CD4-positive, CD25-positive, alpha-beta regulatory T cell (primary cell): ENCODE results near the gene PET100. TPM values are rescaled to one million over a fixed set of nuclear protein-coding genes. Genes with fewer than 3 reads are reported as not detected.

Experiments
- ATAC-seq, 2 donors: fragments of 150-1000 bp; cut with Tn5 transposase; one replicate each; pipeline ENCODE4 v1.10.0; 2021; ENCODE audit warnings: low read depth in 2 of 2, moderate number of reproducible peaks in 2 of 2, moderate library complexity in 1 of 2
- DNase-seq, 3 donors: peaks; one replicate each; pipeline versions ENCODE4 v3.0.0 to v3.0.0-alpha.2; 2012 to 2022; ENCODE audit warnings: mixed read lengths in 1 of 3
- H3K27ac ChIP-seq: one replicate; pipeline ENCODE4 v1.7.0; 2013; ENCODE audit warnings: mild to moderate bottlenecking, low read length; ENCODE audit not compliant: insufficient read depth, poor library complexity, severe bottlenecking
- H3K27me3 ChIP-seq: one replicate; pipeline ENCODE4 v1.7.0; 2013; ENCODE audit warnings: low read length; ENCODE audit not compliant: control insufficient read depth, insufficient read depth
- H3K36me3 ChIP-seq: one replicate; pipeline ENCODE4 v1.7.0; 2013; ENCODE audit warnings: mild to moderate bottlenecking, low read length, moderate library complexity; ENCODE audit not compliant: control insufficient read depth, insufficient read depth
- H3K4me1 ChIP-seq: 2 replicates; pipeline ENCODE4 v1.7.0; 2013; ENCODE audit warnings: mild to moderate bottlenecking, low read length; ENCODE audit not compliant: insufficient read depth, control insufficient read depth, poor library complexity, severe bottlenecking
- H3K4me3 ChIP-seq: one replicate; pipeline ENCODE4 v1.7.0; 2013; ENCODE audit warnings: low read depth, mild to moderate bottlenecking, low read length, moderate library complexity
- H3K9me3 ChIP-seq, 2 experiments: 1 replicate in 1 of 2; 2 replicates in 1 of 2; pipeline ENCODE4 v1.7.0; 2013; ENCODE audit warnings: low read length in 2 of 2, mild to moderate bottlenecking in 1 of 2, moderate library complexity in 1 of 2; ENCODE audit not compliant: control insufficient read depth in 2 of 2
- H3K27ac Mint-ChIP-seq, 3 donors: one replicate each; pipeline ENCODE4 v1.8.0; 2020 to 2022; ENCODE audit warnings: mild to moderate bottlenecking in 3 of 3, mixed read lengths in 3 of 3, moderate library complexity in 2 of 3
- H3K27me3 Mint-ChIP-seq: one replicate; pipeline ENCODE4 v1.8.0; 2022; ENCODE audit warnings: mild to moderate bottlenecking, mixed read lengths
- H3K36me3 Mint-ChIP-seq: one replicate; pipeline ENCODE4 v1.8.0; 2020; ENCODE audit warnings: mixed read lengths
- H3K4me1 Mint-ChIP-seq, 4 donors: one replicate each; pipeline ENCODE4 v1.8.0; 2020 to 2022; ENCODE audit warnings: mixed read lengths in 4 of 4, mild to moderate bottlenecking in 1 of 4
- H3K4me3 Mint-ChIP-seq, 4 donors: one replicate each; pipeline ENCODE4 v1.8.0; 2020 to 2022; ENCODE audit warnings: mild to moderate bottlenecking in 4 of 4, mixed read lengths in 4 of 4, moderate library complexity in 3 of 4
- H3K9me3 Mint-ChIP-seq, 7 donors: one replicate each; pipeline ENCODE4 v1.8.0; 2020 to 2022; ENCODE audit warnings: mixed read lengths in 7 of 7, mild to moderate bottlenecking in 3 of 7, moderate library complexity in 2 of 7
- polyA plus RNA-seq, 4 donors: library from polyadenylated mRNA; unstranded; fragments of 300-500 nt; fragmentation: Illumina TruSeq; gene quantifications; one replicate each; pipeline ENCODE4 v1.2.3, GENCODE V29; 2021
- total RNA-seq: library from RNA; stranded (reverse); gene quantifications from one replicate; pipeline ENCODE4 v1.2.3, GENCODE V29; 2022

The PET100 gene
- total and polyA plus RNA-seq, 5 donors from 2014 or later, result 116 to 500 (median 298) TPM

- no peaks in the 10 kb centered on the region for H3K36me3 ChIP-seq
- Mint-ChIP-seq H3K27ac (no peak overlapping the region), H3K4me1 (peaks cover 0 to 11% (median 4%) of the 10 kb centered on the region in 4 donors), H3K36me3 (no peaks in the 10 kb centered on the region), H3K9me3 (peaks cover 0 to 5% (median 0%) of the 10 kb centered on the region in 7 donors), H3K27me3 (peaks cover 45% of the 10 kb centered on the region), H3K4me3 (peak overlapping the region in 2 of 4 donors; percentile 54 to 61)
- H3K9me3 ChIP-seq, result no peaks in the 10 kb centered on the region
- no peak for ATAC-seq
- H3K27ac ChIP-seq, result no peak overlapping the region
- H3K4me1 ChIP-seq, result peaks cover 7% of the 10 kb centered on the region
- no peak overlapping the region for H3K4me3 ChIP-seq
- DNase-seq, result no peak
- H3K27me3 ChIP-seq, result peaks cover 8% of the 10 kb centered on the region
Measured at GRCh38 chr19:7598180-7598579, 31.4 kb upstream of the PET100 start.

- Mint-ChIP-seq H3K27me3 (peaks cover 23% of the 10 kb centered on the region), H3K9me3 (peaks cover 0 to 5% (median 0%) of the 10 kb centered on the region in 7 donors), H3K4me1 (peaks cover 0 to 7% (median 0%) of the 10 kb centered on the region in 4 donors), H3K27ac (no peak overlapping the region), H3K4me3 (no peak overlapping the region), H3K36me3 (no peaks in the 10 kb centered on the region)
- Histone ChIP-seq H3K36me3 (no peaks in the 10 kb centered on the region), H3K4me1 (peaks cover 7% of the 10 kb centered on the region), H3K27ac (no peak overlapping the region), H3K9me3 (no peaks in the 10 kb centered on the region), H3K4me3 (no peak overlapping the region), H3K27me3 (peaks cover 8% of the 10 kb centered on the region)
- ATAC-seq (no peak), DNase-seq (no peak)
Measured at GRCh38 chr19:7600721-7601120, 28.9 kb upstream of the PET100 start.

DNA sequence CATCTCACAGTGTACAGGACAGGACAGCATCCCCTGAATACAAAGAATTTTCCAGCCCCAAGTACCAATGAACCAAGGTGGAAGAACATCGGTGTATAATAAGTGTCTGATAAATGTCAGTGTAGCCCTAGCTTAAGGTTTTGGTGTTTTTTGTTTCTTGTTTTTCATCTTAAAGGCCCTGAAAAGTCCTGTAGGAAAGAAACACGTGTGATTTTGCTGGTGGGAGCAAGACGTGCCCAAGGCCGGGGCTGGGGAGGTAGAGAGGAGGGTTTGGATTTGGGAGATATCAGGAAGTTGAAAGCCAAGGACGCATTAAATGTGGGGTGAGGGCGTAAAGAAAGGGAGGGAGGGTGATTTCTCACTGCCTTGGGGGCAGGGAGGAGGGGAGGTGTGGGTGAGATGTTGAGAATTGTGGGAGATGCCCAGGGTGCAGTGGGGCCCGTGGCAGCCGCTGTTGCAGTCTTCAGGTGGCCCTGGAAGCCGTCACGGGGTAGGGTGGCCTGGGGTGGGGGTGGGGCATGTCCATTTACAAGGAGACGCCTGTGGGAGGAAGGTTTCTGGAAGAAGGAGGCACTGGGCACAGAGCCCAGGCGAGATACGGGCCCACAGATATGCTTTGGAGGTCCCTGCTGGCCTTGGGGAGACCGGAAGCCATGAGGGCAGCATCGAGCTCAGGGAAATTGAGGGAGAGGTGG, 27.2 kb upstream of the PET100 start:
- H3K27me3 Mint-ChIP-seq, result peaks cover 12% of the 10 kb centered on the region
- H3K27me3 ChIP-seq, result peaks cover 5% of the 10 kb centered on the region
- H3K9me3 Mint-ChIP-seq, result peaks cover 0 to 5% (median 0%) of the 10 kb centered on the region in 7 donors
- no peaks in the 10 kb centered on the region for H3K4me1 ChIP-seq
- no peak overlapping the region for H3K27ac ChIP-seq
- no peak overlapping the region for H3K4me3 Mint-ChIP-seq
- DNase-seq, result no peak
- H3K36me3 ChIP-seq, result no peaks in the 10 kb centered on the region
- no peaks in the 10 kb centered on the region for H3K36me3 Mint-ChIP-seq
- ATAC-seq, result no peak
- H3K27ac Mint-ChIP-seq, result no peak overlapping the region
- H3K4me3 ChIP-seq, result no peak overlapping the region
- H3K4me1 Mint-ChIP-seq, result peaks cover 0 to 4% (median 0%) of the 10 kb centered on the region in 4 donors
- no peaks in the 10 kb centered on the region for H3K9me3 ChIP-seq

DNA sequence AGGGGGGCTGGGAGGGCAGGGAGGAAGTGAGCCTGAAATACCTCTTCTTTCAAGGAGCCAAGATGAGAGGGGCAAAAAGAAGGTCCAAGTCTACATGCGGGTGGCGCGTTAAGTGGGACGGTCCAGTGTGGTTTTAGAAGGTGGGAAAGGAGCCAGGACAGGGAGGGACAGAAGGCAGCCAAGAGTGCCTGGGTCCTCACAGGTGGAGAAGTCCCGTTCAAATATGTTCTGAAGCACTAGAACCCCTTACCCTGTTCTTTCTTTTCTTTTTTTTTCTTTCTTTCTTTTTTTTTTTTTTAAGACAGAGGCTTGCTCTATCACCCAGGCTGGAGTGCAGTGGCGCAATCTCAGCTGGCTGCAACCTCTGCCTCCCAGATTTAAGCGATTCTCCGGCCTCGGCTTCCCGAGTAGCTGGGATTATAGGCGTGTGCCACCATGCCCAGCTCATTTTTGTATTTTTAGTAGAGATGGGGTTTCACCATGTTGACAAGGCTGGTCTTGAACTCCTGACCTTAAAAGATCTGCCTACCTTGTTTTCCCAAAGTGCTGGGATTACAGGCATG, 26.6 kb upstream of the PET100 start:
- Histone ChIP-seq H3K27me3 (peaks cover 5% of the 10 kb centered on the region), H3K4me1 (no peaks in the 10 kb centered on the region), H3K4me3 (no peak overlapping the region), H3K27ac (no peak overlapping the region), H3K9me3 (no peaks in the 10 kb centered on the region), H3K36me3 (no peaks in the 10 kb centered on the region)
- peaks cover 0 to 5% (median 0%) of the 10 kb centered on the region in 7 donors for H3K9me3 Mint-ChIP-seq
- no peak overlapping the region for H3K4me3 Mint-ChIP-seq
- H3K36me3 Mint-ChIP-seq, result no peaks in the 10 kb centered on the region
- H3K27ac Mint-ChIP-seq, result no peak overlapping the region
- ATAC-seq (no peak), DNase-seq (no peak)
- no peaks in the 10 kb centered on the region for H3K4me1 Mint-ChIP-seq
- peaks cover 6% of the 10 kb centered on the region for H3K27me3 Mint-ChIP-seq

DNA sequence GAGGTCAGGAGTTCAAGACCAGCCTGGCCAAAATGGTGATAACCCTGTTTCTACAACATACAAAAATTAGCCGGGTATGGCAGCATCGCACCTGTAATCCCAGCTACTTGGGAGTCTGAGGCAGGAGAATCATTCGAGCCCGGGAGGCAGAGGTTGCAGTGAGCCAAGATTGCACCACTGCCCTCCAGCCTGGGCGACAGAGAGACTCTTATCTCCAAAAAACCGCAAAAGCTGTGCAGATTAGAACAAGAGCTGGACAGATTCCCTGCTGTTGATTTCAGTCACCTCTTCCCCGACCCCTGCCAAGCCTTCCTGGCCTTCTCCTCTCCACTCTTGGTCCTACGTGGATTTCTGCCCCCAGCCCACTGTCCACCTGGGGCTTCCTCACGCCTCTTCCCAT, 25.7 kb upstream of the PET100 start:
- Mint-ChIP-seq H3K36me3 (no peaks in the 10 kb centered on the region), H3K4me1 (no peaks in the 10 kb centered on the region), H3K27me3 (no peaks in the 10 kb centered on the region), H3K4me3 (no peak overlapping the region), H3K9me3 (peaks cover 0 to 5% (median 0%) of the 10 kb centered on the region in 7 donors), H3K27ac (no peak overlapping the region)
- no peaks in the 10 kb centered on the region for H3K27me3 ChIP-seq
- ATAC-seq (no peak), DNase-seq (no peak)
- no peak overlapping the region for H3K27ac ChIP-seq
- no peaks in the 10 kb centered on the region for H3K9me3 ChIP-seq
- H3K4me1 ChIP-seq, result no peaks in the 10 kb centered on the region
- H3K36me3 ChIP-seq, result no peaks in the 10 kb centered on the region
- H3K4me3 ChIP-seq, result no peak overlapping the region

DNA sequence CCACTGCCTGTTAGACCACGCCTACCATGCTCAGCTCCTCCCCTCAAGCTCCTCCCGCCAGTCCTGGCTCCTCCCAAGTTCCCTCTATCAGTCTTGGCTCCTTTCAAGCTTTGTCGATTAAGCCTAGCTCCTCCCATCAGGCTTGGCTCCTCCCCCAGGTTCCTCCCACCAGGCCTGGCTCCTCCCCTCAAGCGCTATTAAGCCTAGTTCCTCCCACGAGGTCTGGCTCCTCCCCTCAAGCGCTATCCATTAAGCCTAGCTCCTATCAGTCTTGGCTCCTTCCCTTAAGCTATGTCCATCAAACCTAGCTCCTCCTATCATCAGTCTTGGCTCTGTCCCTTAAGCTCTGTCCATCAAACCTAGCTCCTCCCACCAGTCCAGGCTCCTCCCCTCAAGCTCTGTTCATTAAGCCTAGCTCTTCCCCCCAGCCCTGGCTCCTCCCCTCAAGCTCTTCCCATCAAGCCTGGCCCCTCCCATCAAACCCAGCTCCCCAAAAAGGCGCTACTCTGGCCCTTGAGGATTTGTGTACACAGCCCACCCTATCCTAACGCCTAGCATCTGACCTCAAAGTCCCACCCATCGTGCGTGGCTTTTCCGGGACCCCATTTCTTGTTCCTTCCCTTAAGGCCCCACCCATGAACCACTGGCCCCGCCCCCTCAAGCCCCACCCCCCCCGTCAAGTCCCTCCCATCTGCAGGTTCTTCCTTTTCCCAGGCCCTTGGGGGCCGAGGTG, 23.9 kb upstream of the PET100 start:
- no peaks in the 10 kb centered on the region for H3K36me3 Mint-ChIP-seq
- DNase-seq, result peak in 2 of 3 donors; percentile 13 to 40
- ATAC-seq, result no peak

DNA sequence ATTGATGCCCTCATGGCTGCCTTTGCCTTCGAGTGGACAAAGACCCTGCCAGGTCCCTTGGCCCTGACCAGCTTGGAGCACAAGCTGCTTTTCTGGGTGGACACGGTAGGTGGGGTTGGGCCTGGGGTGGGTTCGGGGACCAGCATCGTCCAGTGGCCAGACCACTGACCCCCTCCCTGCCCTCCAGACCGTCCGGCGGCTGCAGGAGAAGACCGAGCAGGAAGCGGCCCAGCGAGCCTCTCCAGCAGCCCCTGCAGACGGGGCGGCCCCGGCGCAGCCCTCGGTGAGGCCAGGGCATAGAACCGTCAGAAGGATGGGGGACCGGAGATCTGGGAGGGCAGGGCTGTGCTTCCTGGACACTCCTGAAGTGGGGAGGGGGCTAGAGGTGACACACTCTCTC, 23.3 kb upstream of the PET100 start:
- Histone ChIP-seq H3K27me3 (no peaks in the 10 kb centered on the region), H3K9me3 (no peaks in the 10 kb centered on the region), H3K4me3 (no peak overlapping the region), H3K36me3 (no peaks in the 10 kb centered on the region), H3K27ac (no peak overlapping the region), H3K4me1 (no peaks in the 10 kb centered on the region)
- Mint-ChIP-seq H3K4me3 (no peak overlapping the region), H3K27me3 (no peaks in the 10 kb centered on the region), H3K4me1 (no peaks in the 10 kb centered on the region), H3K9me3 (peaks cover 0 to 4% (median 0%) of the 10 kb centered on the region in 7 donors), H3K36me3 (no peaks in the 10 kb centered on the region), H3K27ac (no peak overlapping the region)
- ATAC-seq (no peak), DNase-seq (no peak)

More for the DNA sequence above, 23.9 kb upstream of the PET100 start:
- H3K4me1 Mint-ChIP-seq, result no peaks in the 10 kb centered on the region
- no peak overlapping the region for H3K4me3 ChIP-seq
- H3K9me3 ChIP-seq, result no peaks in the 10 kb centered on the region
- H3K27me3 Mint-ChIP-seq, result no peaks in the 10 kb centered on the region
- peak overlapping the region in 1 of 3 donors; percentile 48 for H3K27ac Mint-ChIP-seq
- H3K27me3 ChIP-seq, result no peaks in the 10 kb centered on the region
- H3K4me3 Mint-ChIP-seq, result no peak overlapping the region
- no peak overlapping the region for H3K27ac ChIP-seq
- peaks cover 0 to 5% (median 0%) of the 10 kb centered on the region in 7 donors for H3K9me3 Mint-ChIP-seq
- no peaks in the 10 kb centered on the region for H3K4me1 ChIP-seq
- no peaks in the 10 kb centered on the region for H3K36me3 ChIP-seq
